ENCODE measurements around the gene BBS9.
"Not testable (repeated sequence)": the region's sequence is repeated elsewhere in the genome, so short reads cannot be mapped to it uniquely, and the experiment has no call there.

BBS9 gene

GRCh38 chr7:33128990-33129805, at the start of gene BBS9:
Gene BBS9, plus strand, starts transcription at chr7:33129564. Its CDS starts 16,689 bp downstream, at chr7:33146253.
- in situ Hi-C loops (cut with HindIII; ENCODE audit: low sequenced_read_pairs): no loop called here

GRCh38 chr7:33079763-33080690, 49.3 kb upstream of the BBS9 start:
- in situ Hi-C loops (cut with HindIII; ENCODE audit: low sequenced_read_pairs): no loop called here

GRCh38 chr7:33087356-33087755, 42.0 kb upstream of the BBS9 start:
- in situ Hi-C loops (cut with HindIII; ENCODE audit: low sequenced_read_pairs): no loop called here

- in situ Hi-C loops (cut with HindIII; ENCODE audit: low sequenced_read_pairs): no loop called here
Observed at GRCh38 chr7:33087858-33088257, 41.5 kb upstream of the BBS9 start.

- in situ Hi-C loops (cut with HindIII; ENCODE audit: low sequenced_read_pairs): no loop called here
Observed at GRCh38 chr7:33089142-33089541, 40.2 kb upstream of the BBS9 start.

- in situ Hi-C loops (cut with HindIII; ENCODE audit: low sequenced_read_pairs): no loop called here
Observed at GRCh38 chr7:33091111-33091531, 38.2 kb upstream of the BBS9 start.

GRCh38 chr7:33091641-33092191, 37.6 kb upstream of the BBS9 start:
- in situ Hi-C loops (cut with HindIII; ENCODE audit: low sequenced_read_pairs): no loop called here

GRCh38 chr7:33093266-33093665, 36.1 kb upstream of the BBS9 start:
- in situ Hi-C loops (cut with HindIII; ENCODE audit: low sequenced_read_pairs): no loop called here

GRCh38 chr7:33094745-33095275, 34.6 kb upstream of the BBS9 start:
- in situ Hi-C loops (cut with HindIII; ENCODE audit: low sequenced_read_pairs): not testable (repeated sequence)

GRCh38 chr7:33099154-33099940, 30.0 kb upstream of the BBS9 start:
- in situ Hi-C loops (cut with HindIII; ENCODE audit: low sequenced_read_pairs): no loop called here

GRCh38 chr7:33100770-33101169, 28.6 kb upstream of the BBS9 start:
- in situ Hi-C loops (cut with HindIII; ENCODE audit: low sequenced_read_pairs): no loop called here

- in situ Hi-C loops (cut with HindIII; ENCODE audit: low sequenced_read_pairs): no loop called here
Observed at GRCh38 chr7:33101906-33102305, 27.5 kb upstream of the BBS9 start.

- in situ Hi-C loops (cut with HindIII; ENCODE audit: low sequenced_read_pairs): no loop called here
Observed at GRCh38 chr7:33107136-33108066, 22.0 kb upstream of the BBS9 start.

GRCh38 chr7:33108554-33109004, 20.8 kb upstream of the BBS9 start:
- in situ Hi-C loops (cut with HindIII; ENCODE audit: low sequenced_read_pairs): no loop called here

- in situ Hi-C loops (cut with HindIII; ENCODE audit: low sequenced_read_pairs): no loop called here
Observed at GRCh38 chr7:33109005-33109757, 20.2 kb upstream of the BBS9 start, which contains the start of gene RP9. Gene RP9, minus strand, starts transcription at chr7:33109404. Its CDS starts 32 bp downstream, at chr7:33109372.

- in situ Hi-C loops (cut with HindIII; ENCODE audit: low sequenced_read_pairs): no loop called here
Observed at GRCh38 chr7:33109758-33110238, 19.6 kb upstream of the BBS9 start.

- in situ Hi-C loops (cut with HindIII; ENCODE audit: low sequenced_read_pairs): no loop called here
Observed at GRCh38 chr7:33111614-33112013, 17.8 kb upstream of the BBS9 start.

- in situ Hi-C loops (cut with HindIII; ENCODE audit: low sequenced_read_pairs): no loop called here
Observed at GRCh38 chr7:33114976-33115375, 14.4 kb upstream of the BBS9 start.

Measured in DLD1 (cell line).